Measurements from ENCODE around the gene BRICD5. TPM values are rescaled to one million over a fixed set of nuclear protein-coding genes. Genes with fewer than 3 reads are reported as not detected.

BRICD5 gene
- total and polyA plus RNA-seq, 2 of the 4 experiments (the other 2 are of a cell fraction) = 0.18 to 0.94 TPM

DNA sequence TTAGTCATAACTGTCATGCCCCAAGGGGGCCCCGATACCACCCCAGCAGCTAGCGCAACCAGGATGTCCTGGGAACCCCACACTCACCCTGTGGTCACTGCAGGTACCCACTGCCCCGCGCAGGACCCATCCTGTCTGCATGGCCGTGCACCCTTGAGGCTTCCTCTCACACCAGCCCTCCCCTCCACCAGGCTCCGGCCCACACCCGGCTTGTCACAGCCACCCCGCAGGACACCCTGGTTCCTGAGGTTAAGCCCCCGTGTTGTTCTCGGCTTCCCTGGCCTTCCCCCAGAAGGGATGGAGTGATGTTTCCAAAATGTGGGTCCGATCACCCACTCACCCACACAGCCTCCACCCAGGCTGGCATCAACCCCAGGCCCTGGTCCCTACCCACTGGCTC, 33.1 kb upstream of the BRICD5 start:
- BruUV-seq (replicated peaks) = no TSS peak
- in situ Hi-C loops (cut with MboI; ENCODE audit: low sequenced_read_pairs) = no loop called here

More for the DNA sequence above, 33.1 kb upstream of the BRICD5 start:
- Histone ChIP-seq H3K79me1 (ENCODE audit: low read depth in 1 of 2, low read length in 2 of 2) (peaks cover 14 to 30% of the 10 kb centered on the region in 2 experiments), H2AK9ac (replicated peaks; ENCODE audit: low read depth, low read length, poor library complexity) (peak overlapping the region; percentile 42), H3K27ac (ENCODE audit: insufficient read depth, low read length) (no peak overlapping the region), H3K4me2 (ENCODE audit: low read depth, low read length) (no peak overlapping the region), H4K5ac (ENCODE audit: low read depth, low read length) (no peak overlapping the region), H2BK20ac (ENCODE audit: low read depth, low read length) (no peak overlapping the region), H3K27me3 (ENCODE audit: control insufficient read depth, insufficient read depth, low read length) (no peaks in the 10 kb centered on the region), H3K23ac (ENCODE audit: low read depth, low read length) (no peak overlapping the region), H2AK5ac (ENCODE audit: low read depth, low read length) (no peak overlapping the region), H3K9me3 (ENCODE audit: control insufficient read depth, insufficient read depth, low read length) (no peaks in the 10 kb centered on the region), H3K4me1 (ENCODE audit: control insufficient read depth, insufficient read depth, low read length) (no peaks in the 10 kb centered on the region), H4K91ac (ENCODE audit: insufficient read depth, low read depth, low read length) (no peak overlapping the region), H3K14ac (replicated peaks; ENCODE audit: low read depth, low read length) (no peak overlapping the region), H4K8ac (ENCODE audit: low read depth in 2 of 2, low read length in 2 of 2) (no peak overlapping the region), H2AFZ (replicated peaks; ENCODE audit: low read length, poor library complexity) (no peak overlapping the region), H3K9me1 (ENCODE audit: insufficient read depth, low read length) (0 out of 2 replicates have a peak, but pooled peaks cover 2% of the 10 kb centered on the region), H2BK5ac (ENCODE audit: low read depth, low read length, poor library complexity, severe bottlenecking) (no peak overlapping the region), H2BK120ac (ENCODE audit: low read depth, low read length) (no peak overlapping the region), H3K9ac (ENCODE audit: low read depth, low read length) (no peak overlapping the region), H3K18ac (ENCODE audit: low read depth, low read length) (no peak overlapping the region), H2BK15ac (ENCODE audit: low read depth, low read length) (no peak overlapping the region), H3K36me3 (ENCODE audit: control insufficient read depth, insufficient read depth, low read length) (peaks cover 51% of the 10 kb centered on the region), H3K4ac (ENCODE audit: low read depth, low read length) (no peak overlapping the region), H3K4me3 (ENCODE audit: insufficient read depth, low read depth, low read length) (no peak overlapping the region), H3K56ac (ENCODE audit: extremely low read depth, insufficient read depth, low read length) (no peak overlapping the region), H4K20me1 (ENCODE audit: insufficient read depth, low read length) (no peaks in the 10 kb centered on the region; the same call in none of the 2 replicates)
- dilution Hi-C loops (cut with HindIII; ENCODE audit: low sequenced_read_pairs, unreplicated experiment) = no loop called here
- no peak for TF ChIP-seq NFE2L2 (IDR thresholded peaks at IDR 0.05; ENCODE audit: low read depth, low read length)
- DNase-seq (no peak), ATAC-seq (ENCODE audit: low read depth) (no peak)
- ChIA-PET CTCF (interaction anchor here (0.5 kb wide), 1 partner anchor 406 kb away, joined by 7 read pairs; no protein-coding TSS in a partner anchor), POLR2A (ENCODE audit: unreplicated experiment) (no interaction called here)
- WGBS, 2 experiments (ENCODE audit: extremely low coverage in 2 of 2, insufficient read length in 1 of 2) = 100% methylated on average over 4 of the region's 11 CpGs; no CpG with 5 or more reads in 1 of the 2 experiments
- intact Hi-C loops (cut with micrococcal nuclease) = no loop called here

Measured in IMR-90 (cell line).